SK-N-SH (cell line): ENCODE results near the gene OPCML. TPM values are rescaled to one million over a fixed set of nuclear protein-coding genes. Genes with fewer than 3 reads are reported as not detected.

Experiments used
- CTCF ChIA-PET: fragments of 300-600, 350-600 bp; formaldehyde crosslinking; extraction: SDS; loops from one replicate; lab custom pipeline; 2021; lab: Yijun Ruan, JAX
- POLR2A ChIA-PET: fragments of 350-600 bp; sonication (Branson Sonifier 250); formaldehyde crosslinking; extraction: SDS; loops from one replicate; lab custom pipeline; 2020; ENCODE audit warnings: antibody characterized with exemption, inconsistent platforms; lab: Yijun Ruan, JAX
- DNase-seq: peaks from one replicate; pipeline ENCODE4 v3.0.0; 2012
- H2AFZ ChIP-seq: fragments of 200-600 bp; sonication (generic); 2 replicates; pipeline ENCODE4 v1.8.1; 2016; ENCODE audit warnings: antibody characterized with exemption, mild to moderate bottlenecking, low read depth
- H3F3A ChIP-seq: fragments of 200-600 bp; sonication (generic); replicated peaks from 2 replicates; pipeline ENCODE3; 2016; ENCODE audit warnings: antibody characterized with exemption, mild to moderate bottlenecking; ENCODE audit not compliant: insufficient read depth
- H3K27ac ChIP-seq, 2 experiments: fragments of 200-500 bp in 1 of 2; fragments of 200-600 bp in 1 of 2; sonication (Bioruptor generic) in 1 of 2; sonication (generic), shearing (Covaris generic) in 1 of 2; 2 replicates each; pipeline versions ENCODE4 v1.5.1 to v1.6.1; 2014 to 2016; ENCODE audit warnings: low read depth in 2 of 2, inconsistent platforms in 1 of 2, low read length in 1 of 2, mild to moderate bottlenecking in 1 of 2, mixed read lengths in 1 of 2
- H3K27me3 ChIP-seq: fragments of 200-600 bp; sonication (generic), shearing (Covaris generic); 2 replicates; pipeline ENCODE4 v1.6.1; 2016; ENCODE audit warnings: mixed run types; ENCODE audit not compliant: insufficient read depth
- H3K36me3 ChIP-seq, 2 experiments: fragments of 200-500 bp in 1 of 2; fragments of 200-600 bp in 1 of 2; sonication (Bioruptor generic) in 1 of 2; sonication (generic) in 1 of 2; replicated peaks in 1 of 2; 2 replicates each; pipeline versions ENCODE3 to v1.5.1; 2014 to 2016; ENCODE audit warnings: low read length in 1 of 2, mild to moderate bottlenecking in 1 of 2; ENCODE audit not compliant: insufficient read depth in 2 of 2, control insufficient read depth in 1 of 2
- H3K4me1 ChIP-seq, 2 experiments: fragments of 200-500 bp in 1 of 2; fragments of 200-600 bp in 1 of 2; sonication (Bioruptor generic) in 1 of 2; sonication (generic), shearing (Covaris generic) in 1 of 2; 2 replicates each; pipeline versions ENCODE4 v1.5.1 to v1.6.1; 2014 to 2016; ENCODE audit warnings: low read depth in 1 of 2, low read length in 1 of 2, mixed run types in 1 of 2; ENCODE audit not compliant: insufficient read depth in 2 of 2, control insufficient read depth in 1 of 2
- H3K4me2 ChIP-seq: fragments of 200-600 bp; sonication (generic), shearing (Covaris generic); 2 replicates; pipeline ENCODE4 v1.6.1; 2017; ENCODE audit warnings: mixed run types
- H3K4me3 ChIP-seq, 2 experiments: fragments of 200-500 bp in 1 of 2; fragments of 200-600 bp in 1 of 2; sonication (Bioruptor generic) in 1 of 2; sonication (generic), shearing (Covaris generic) in 1 of 2; 2 replicates each; pipeline versions ENCODE4 v1.5.1 to v1.8.1; 2014 to 2016; ENCODE audit warnings: low read depth in 2 of 2, inconsistent platforms in 1 of 2, low read length in 1 of 2, mild to moderate bottlenecking in 1 of 2, mixed read lengths in 1 of 2, moderate library complexity in 1 of 2
- H3K79me2 ChIP-seq: fragments of 200-600 bp; sonication (generic); 2 replicates; pipeline ENCODE4 v1.8.1; 2017; ENCODE audit warnings: mild to moderate bottlenecking; ENCODE audit not compliant: insufficient read depth
- H3K9ac ChIP-seq: fragments of 200-600 bp; sonication (generic); 2 replicates; pipeline ENCODE4 v1.6.1; 2017; ENCODE audit warnings: mixed run types
- H3K9me2 ChIP-seq: fragments of 200-600 bp; sonication (generic); 2 replicates; pipeline ENCODE4 v1.6.1; 2017; ENCODE audit warnings: mixed run types
- H3K9me3 ChIP-seq: fragments of 200-600 bp; sonication (generic); 2 replicates; pipeline ENCODE4 v1.6.1; 2017; ENCODE audit warnings: mixed run types, mild to moderate bottlenecking, moderate library complexity
- H4K20me1 ChIP-seq: fragments of 200-600 bp; sonication (generic); 2 replicates; pipeline ENCODE4 v1.6.1; 2017; ENCODE audit warnings: mild to moderate bottlenecking, mixed run types; ENCODE audit not compliant: insufficient read depth
- ELF1 ChIP-seq: IDR thresholded peaks from 2 replicates; pipeline ENCODE4 v1.4.0; 2012
- EP300 ChIP-seq, 2 experiments: IDR thresholded peaks; 2 replicates each; pipeline versions ENCODE4 v1.4.0 to v1.6.1; 2012; ENCODE audit warnings: borderline replicate concordance in 1 of 2, low read depth in 1 of 2, low read length in 1 of 2
- EZH2phosphoT487 ChIP-seq: fragments of 200-600 bp; sonication (generic); IDR thresholded peaks from 2 replicates; pipeline ENCODE4 v1.6.1; 2017; ENCODE audit warnings: low read depth, mixed run types, mild to moderate bottlenecking, antibody characterized with exemption, moderate library complexity, borderline replicate concordance
- FOSL2 ChIP-seq: IDR thresholded peaks from 2 replicates; pipeline ENCODE4 v1.4.0; 2012; ENCODE audit warnings: low read depth, mild to moderate bottlenecking, moderate library complexity, borderline replicate concordance
- FOXJ3 ChIP-seq: sonication (generic); formaldehyde crosslinking; IDR thresholded peaks from 2 replicates; pipeline ENCODE4 v1.5.1; 2020; ENCODE audit warnings: mild to moderate bottlenecking, missing genetic modification reagents
- NFIC ChIP-seq: IDR thresholded peaks from 2 replicates; pipeline ENCODE4 v1.4.0; 2012; ENCODE audit warnings: borderline replicate concordance
- RAD21 ChIP-seq: IDR thresholded peaks from 2 replicates; pipeline ENCODE4 v1.6.1; 2012; ENCODE audit warnings: mild to moderate bottlenecking, low read length
- RCOR1 ChIP-seq: fragments of 150-350 bp; IDR thresholded peaks from 2 replicates; pipeline ENCODE4 v1.6.1; 2017; ENCODE audit warnings: antibody characterized with exemption, low read length
- RFX5 ChIP-seq: IDR thresholded peaks from 2 replicates; pipeline ENCODE4 v1.6.1; 2012; ENCODE audit warnings: mild to moderate bottlenecking, improper control_type of control experiment, low read length
- RXRA ChIP-seq: IDR thresholded peaks from 2 replicates; pipeline ENCODE4 v1.4.0; 2012; ENCODE audit warnings: low read depth, mild to moderate bottlenecking, borderline replicate concordance
- SIN3A ChIP-seq: IDR thresholded peaks from 2 replicates; pipeline ENCODE4 v1.6.1; 2012; ENCODE audit warnings: low read depth, mild to moderate bottlenecking, low read length, moderate library complexity, borderline replicate concordance
- SMC3 ChIP-seq: IDR thresholded peaks from 2 replicates; pipeline ENCODE4 v1.6.1; 2012; ENCODE audit warnings: low read depth, low read length, improper control_type of control experiment
- TAF1 ChIP-seq: IDR thresholded peaks from 2 replicates; pipeline ENCODE4 v1.6.1; 2012; ENCODE audit warnings: low read depth, mild to moderate bottlenecking, low read length, moderate library complexity, borderline replicate concordance
- TCF12 ChIP-seq: IDR thresholded peaks from 2 replicates; pipeline ENCODE4 v1.4.0; 2012
- whole genome bisulfite sequencing: methylation state at CpG from one replicate; pipeline ENCODE4 v1.1.6; 2017; ENCODE audit warnings: low lambda C conversion rate; 5-methylcytosine and 5-hydroxymethylcytosine counted together
- polyA plus RNA-seq, 3 experiments: library from polyadenylated mRNA; depleted of rRNA; stranded (reverse); fragments of >200 nt; gene quantifications; 2 replicates each; pipeline ENCODE4 v1.2.3, GENCODE V29; 2012
- TF ChIP-seq, protein P1 (sequence below): IDR thresholded peaks from 2 replicates; pipeline ENCODE4 v1.4.0; 2012; ENCODE audit warnings: low read depth
- TF ChIP-seq, protein P2 (sequence below): fragments of 150-350 bp; IDR thresholded peaks from 2 replicates; pipeline ENCODE4 v1.6.1; 2016; ENCODE audit warnings: mild to moderate bottlenecking, low read depth, low read length
- TF ChIP-seq, protein P3 (sequence below): IDR thresholded peaks from 2 replicates; pipeline ENCODE4; 2012
- TF ChIP-seq, protein P4 (sequence below): IDR thresholded peaks from 2 replicates; pipeline ENCODE4 v1.4.0; 2012; ENCODE audit warnings: low read depth, borderline replicate concordance

The OPCML gene
- polyA plus RNA-seq, 1 of the 3 experiments (the other 2 are of a cell fraction): not detected

DNA sequence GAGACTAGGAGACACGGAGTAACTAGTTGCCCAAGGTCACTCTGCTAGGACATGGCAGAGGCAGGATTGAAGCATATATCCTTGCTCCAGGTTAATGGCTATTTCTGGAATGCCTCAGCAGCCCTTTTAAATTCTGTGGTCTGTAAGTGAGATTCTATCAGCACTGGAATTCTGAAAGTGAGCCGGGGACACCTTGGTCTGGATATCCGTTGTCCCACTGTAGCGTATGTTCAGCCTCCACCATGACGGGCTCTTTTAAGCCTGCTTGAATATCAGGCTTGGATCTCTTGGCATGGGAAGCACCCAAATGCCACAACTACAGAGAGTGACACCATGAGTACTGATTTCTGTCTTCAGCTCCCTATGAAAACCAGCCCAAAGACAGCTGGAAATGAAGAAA is 254.4 kb downstream of the OPCML start (continued):
- TF ChIP-seq RFX5 (no peak), NFIC (no peak), FOXJ3 (no peak)
- TF ChIP-seq, protein P1, sequence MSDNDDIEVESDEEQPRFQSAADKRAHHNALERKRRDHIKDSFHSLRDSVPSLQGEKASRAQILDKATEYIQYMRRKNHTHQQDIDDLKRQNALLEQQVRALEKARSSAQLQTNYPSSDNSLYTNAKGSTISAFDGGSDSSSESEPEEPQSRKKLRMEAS: no peak

DNA sequence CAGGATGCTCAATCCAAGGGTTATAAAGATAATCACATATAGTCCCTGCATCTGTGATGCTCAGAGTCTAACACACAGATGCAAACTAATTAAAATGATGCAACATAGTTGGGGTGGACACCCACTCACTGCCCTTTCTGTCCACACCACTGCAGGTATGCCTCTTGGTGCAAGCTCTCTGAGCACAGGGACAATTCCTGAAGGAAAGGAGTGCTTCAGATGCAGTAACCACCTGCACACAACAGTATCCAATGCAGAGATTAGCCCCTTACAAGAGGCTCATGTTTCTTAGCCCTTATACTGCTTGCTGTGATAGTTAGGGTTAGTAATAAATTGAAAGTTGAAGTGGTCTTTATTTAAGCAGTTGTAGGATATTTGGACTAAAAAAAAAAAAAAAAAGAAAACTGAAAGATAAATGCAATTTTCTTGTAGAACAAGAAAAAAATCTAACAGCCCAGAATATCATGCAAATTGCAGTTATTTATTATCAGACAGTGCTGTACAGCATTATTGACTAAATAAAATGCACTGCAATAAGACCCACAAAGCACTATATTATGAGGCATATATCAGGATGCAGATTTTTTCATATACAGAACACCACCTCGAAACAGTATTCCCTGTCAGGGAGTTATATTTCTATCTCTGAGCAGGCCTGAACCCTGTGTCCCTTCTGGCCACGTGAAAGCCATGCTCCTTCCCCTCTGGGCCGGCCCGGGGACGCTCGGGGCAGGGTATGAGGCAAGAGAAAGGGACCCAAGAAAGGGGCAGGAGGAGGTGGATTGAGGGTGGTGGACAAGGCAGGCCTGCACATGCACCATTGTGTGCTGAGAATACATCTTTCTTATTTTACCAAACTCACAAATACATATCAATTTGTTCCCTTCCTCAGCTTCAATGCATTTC is 260.2 kb downstream of the OPCML start:
- CTCF ChIA-PET: no interaction called here
- no peak overlapping the region for H3K9ac ChIP-seq
- no peaks in the 10 kb centered on the region for H3F3A ChIP-seq
- no peaks in the 10 kb centered on the region for H3K4me1 ChIP-seq
- H3K79me2 ChIP-seq: no peaks in the 10 kb centered on the region
- DNase-seq: no peak
- POLR2A ChIA-PET: no interaction called here
- WGBS: 31% methylated on average over 3 of the region's 6 CpGs
- H3K9me2 ChIP-seq: no peaks in the 10 kb centered on the region
- no peak overlapping the region for H3K27ac ChIP-seq
- H3K4me3 ChIP-seq: no peak overlapping the region
- H4K20me1 ChIP-seq: no peaks in the 10 kb centered on the region
- H3K36me3 ChIP-seq: no peaks in the 10 kb centered on the region
- H3K4me2 ChIP-seq: no peak overlapping the region
- no peaks in the 10 kb centered on the region; the same call in 1 of the 2 replicates for H3K9me3 ChIP-seq
- no peaks in the 10 kb centered on the region for H3K27me3 ChIP-seq
- no peak overlapping the region for H2AFZ ChIP-seq
- no peak for TF ChIP-seq TCF12
- no peak for TF ChIP-seq SMC3
- TF ChIP-seq FOSL2: no peak
- TF ChIP-seq RXRA: no peak
- TF ChIP-seq EP300 (IDR thresholded peaks at IDR 0.05; ENCODE audit: borderline replicate concordance in 1 of 2, low read depth in 1 of 2, low read length in 1 of 2): no peak
- no peak for TF ChIP-seq EZH2phosphoT487
- TF ChIP-seq TAF1: no peak
- TF ChIP-seq SIN3A: no peak
- TF ChIP-seq RCOR1: no peak

DNA sequence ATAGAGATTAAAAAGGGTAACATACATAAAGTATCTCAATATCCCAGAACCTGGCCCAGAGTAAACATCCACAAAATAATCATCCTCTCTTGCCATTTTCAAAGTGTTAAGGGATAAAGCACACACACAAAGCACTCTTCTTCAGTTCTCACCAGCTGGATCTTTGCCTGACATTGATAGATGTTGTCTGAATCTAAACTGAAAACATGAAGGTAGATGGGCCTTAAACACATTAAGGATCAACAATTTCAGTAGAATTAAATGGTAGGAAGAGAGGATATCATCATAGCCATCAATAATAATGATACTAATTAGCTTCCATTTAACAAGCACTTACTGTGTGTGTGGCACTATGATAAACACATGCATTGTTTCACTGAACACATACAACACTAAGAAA is 261.1 kb downstream of the OPCML start:
- Histone ChIP-seq H3K27me3 (no peaks in the 10 kb centered on the region), H3K4me2 (no peak overlapping the region), H2AFZ (no peak overlapping the region), H3F3A (no peaks in the 10 kb centered on the region), H3K9ac (no peak overlapping the region), H4K20me1 (no peaks in the 10 kb centered on the region), H3K36me3 (no peaks in the 10 kb centered on the region), H3K9me3 (no peaks in the 10 kb centered on the region; the same call in 1 of the 2 replicates), H3K4me1 (no peaks in the 10 kb centered on the region), H3K27ac (no peak overlapping the region), H3K79me2 (no peaks in the 10 kb centered on the region), H3K4me3 (no peak overlapping the region), H3K9me2 (no peaks in the 10 kb centered on the region)
- DNase-seq: no peak
- TF ChIP-seq, protein P2, sequence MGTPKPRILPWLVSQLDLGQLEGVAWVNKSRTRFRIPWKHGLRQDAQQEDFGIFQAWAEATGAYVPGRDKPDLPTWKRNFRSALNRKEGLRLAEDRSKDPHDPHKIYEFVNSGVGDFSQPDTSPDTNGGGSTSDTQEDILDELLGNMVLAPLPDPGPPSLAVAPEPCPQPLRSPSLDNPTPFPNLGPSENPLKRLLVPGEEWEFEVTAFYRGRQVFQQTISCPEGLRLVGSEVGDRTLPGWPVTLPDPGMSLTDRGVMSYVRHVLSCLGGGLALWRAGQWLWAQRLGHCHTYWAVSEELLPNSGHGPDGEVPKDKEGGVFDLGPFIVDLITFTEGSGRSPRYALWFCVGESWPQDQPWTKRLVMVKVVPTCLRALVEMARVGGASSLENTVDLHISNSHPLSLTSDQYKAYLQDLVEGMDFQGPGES: no peak
- TF ChIP-seq, protein P3, sequence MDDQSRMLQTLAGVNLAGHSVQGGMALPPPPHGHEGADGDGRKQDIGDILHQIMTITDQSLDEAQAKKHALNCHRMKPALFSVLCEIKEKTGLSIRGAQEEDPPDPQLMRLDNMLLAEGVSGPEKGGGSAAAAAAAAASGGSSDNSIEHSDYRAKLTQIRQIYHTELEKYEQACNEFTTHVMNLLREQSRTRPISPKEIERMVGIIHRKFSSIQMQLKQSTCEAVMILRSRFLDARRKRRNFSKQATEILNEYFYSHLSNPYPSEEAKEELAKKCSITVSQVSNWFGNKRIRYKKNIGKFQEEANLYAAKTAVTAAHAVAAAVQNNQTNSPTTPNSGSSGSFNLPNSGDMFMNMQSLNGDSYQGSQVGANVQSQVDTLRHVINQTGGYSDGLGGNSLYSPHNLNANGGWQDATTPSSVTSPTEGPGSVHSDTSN: no peak
- TF ChIP-seq FOSL2: no peak
- TF ChIP-seq, protein P4, sequence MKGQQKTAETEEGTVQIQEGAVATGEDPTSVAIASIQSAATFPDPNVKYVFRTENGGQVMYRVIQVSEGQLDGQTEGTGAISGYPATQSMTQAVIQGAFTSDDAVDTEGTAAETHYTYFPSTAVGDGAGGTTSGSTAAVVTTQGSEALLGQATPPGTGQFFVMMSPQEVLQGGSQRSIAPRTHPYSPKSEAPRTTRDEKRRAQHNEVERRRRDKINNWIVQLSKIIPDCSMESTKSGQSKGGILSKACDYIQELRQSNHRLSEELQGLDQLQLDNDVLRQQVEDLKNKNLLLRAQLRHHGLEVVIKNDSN: no peak
- no peak for TF ChIP-seq FOXJ3
- TF ChIP-seq RFX5: no peak
- TF ChIP-seq RXRA: no peak
- no peak for TF ChIP-seq RAD21
- TF ChIP-seq, protein P1: no peak
- no peak for TF ChIP-seq ELF1
- no peak for TF ChIP-seq TCF12
- no peak for TF ChIP-seq RCOR1
- ChIA-PET POLR2A (no interaction called here), CTCF (no interaction called here)
